ENCODE measurements around the gene CSE1L. TPM values are rescaled to one million over a fixed set of nuclear protein-coding genes. Genes with fewer than 3 reads are reported as not detected.
A peak's percentile ranks its signal among the peaks of the same experiment; 100 is the strongest.

Gene CSE1L
- total and polyA plus RNA-seq, 2 experiments from 2014 or later: 163 to 326 TPM

DNA sequence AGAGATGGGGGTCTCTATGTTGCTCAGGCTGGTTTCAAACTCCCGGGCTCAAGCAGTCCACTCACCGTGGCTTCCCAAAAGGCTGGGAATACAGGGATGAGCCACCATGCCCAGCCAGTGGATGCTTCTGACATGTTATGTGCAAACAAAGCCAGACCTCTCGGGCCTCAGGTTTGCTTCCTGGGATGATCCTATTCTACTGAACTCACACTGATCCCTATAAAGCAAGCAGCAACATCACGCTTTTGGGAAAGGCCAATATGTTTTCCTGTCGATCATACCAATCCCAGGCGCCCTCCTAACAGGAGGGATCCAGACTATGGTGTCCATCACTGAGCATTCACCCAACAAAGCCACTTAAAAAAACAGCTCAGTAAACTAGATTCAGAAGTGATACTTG, 60.2 kb downstream of the CSE1L start (continued):
- TF ChIP-seq, protein P1, sequence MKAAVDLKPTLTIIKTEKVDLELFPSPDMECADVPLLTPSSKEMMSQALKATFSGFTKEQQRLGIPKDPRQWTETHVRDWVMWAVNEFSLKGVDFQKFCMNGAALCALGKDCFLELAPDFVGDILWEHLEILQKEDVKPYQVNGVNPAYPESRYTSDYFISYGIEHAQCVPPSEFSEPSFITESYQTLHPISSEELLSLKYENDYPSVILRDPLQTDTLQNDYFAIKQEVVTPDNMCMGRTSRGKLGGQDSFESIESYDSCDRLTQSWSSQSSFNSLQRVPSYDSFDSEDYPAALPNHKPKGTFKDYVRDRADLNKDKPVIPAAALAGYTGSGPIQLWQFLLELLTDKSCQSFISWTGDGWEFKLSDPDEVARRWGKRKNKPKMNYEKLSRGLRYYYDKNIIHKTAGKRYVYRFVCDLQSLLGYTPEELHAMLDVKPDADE (IDR thresholded peaks at IDR 0.05): no peak
- no peak for TF ChIP-seq CREB1 (CRISPR knock-in tag; IDR thresholded peaks at IDR 0.05; ENCODE audit: low read depth)
- no peak for TF ChIP-seq ZNF331 (CRISPR knock-in tag; IDR thresholded peaks at IDR 0.05; ENCODE audit: low read depth)
- no peak for TF ChIP-seq NANOG (IDR thresholded peaks at IDR 0.05; ENCODE audit: borderline replicate concordance)
- TF ChIP-seq ZNF114 (CRISPR knock-in tag; IDR thresholded peaks at IDR 0.05): no peak

DNA sequence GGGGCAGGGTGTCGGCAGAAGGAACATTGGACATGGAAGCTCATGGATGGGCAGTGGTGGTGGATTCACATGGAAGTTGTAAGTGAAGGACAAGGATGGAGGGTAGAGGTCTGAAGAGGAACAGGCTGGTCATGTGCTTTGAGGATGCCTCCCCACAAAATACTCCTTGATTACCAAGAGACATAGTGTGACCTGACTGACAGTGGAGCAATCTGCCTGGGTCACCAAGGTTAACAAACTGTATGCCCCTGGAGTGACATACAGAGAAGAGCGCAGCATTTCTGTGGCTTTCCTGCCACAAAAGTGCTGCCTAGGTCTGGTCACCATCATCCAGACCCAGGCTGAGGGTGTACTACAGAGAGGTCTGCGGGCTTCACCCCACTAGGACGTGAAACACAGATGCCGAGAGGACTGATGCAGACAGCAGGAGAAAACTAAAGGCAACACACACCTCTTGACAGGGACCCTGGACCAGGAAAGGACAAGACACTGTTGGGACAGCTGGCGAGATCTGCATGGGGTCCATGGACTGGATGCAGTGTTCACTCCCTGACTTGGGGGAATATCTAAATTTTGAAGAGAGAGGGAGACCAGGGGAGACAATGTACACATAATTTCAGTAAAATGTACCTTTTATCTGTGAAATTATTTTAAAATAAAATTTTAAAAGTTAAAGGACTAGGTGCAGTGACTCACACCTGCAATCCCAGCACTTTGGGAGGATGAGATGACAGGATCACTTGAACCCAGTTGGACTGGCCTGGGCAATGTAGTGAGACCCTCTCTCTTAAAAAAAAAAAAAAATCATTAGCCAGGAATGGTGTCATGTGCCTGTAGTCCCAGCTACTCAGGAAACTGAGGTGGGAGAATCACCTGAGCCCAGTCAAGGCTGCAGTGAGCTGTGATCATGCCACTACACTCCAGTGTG, 64.9 kb downstream of the CSE1L start:
- Histone ChIP-seq H3K36me3 (ENCODE audit: insufficient read depth) (peaks cover 21% of the 10 kb centered on the region), H3K9me2 (ENCODE audit: insufficient read depth) (peaks cover 3% of the 10 kb centered on the region; the same call in 1 of the 2 replicates), H3K27ac (ENCODE audit: low read depth) (no peak overlapping the region), H4K20me1 (replicated peaks; ENCODE audit: insufficient read depth) (peaks cover 15% of the 10 kb centered on the region), H3K4me1 (ENCODE audit: insufficient read depth) (no peaks in the 10 kb centered on the region), H3K4me2 (no peak overlapping the region), H2AFZ (no peak overlapping the region), H3K27me3 (ENCODE audit: insufficient read depth) (no peaks in the 10 kb centered on the region), H3K4me3 (no peak overlapping the region), H3F3A (replicated peaks; ENCODE audit: low read depth) (peaks cover 18% of the 10 kb centered on the region; the same call in 1 of the 2 replicates), H3K79me2 (replicated peaks; ENCODE audit: insufficient read depth) (no peaks in the 10 kb centered on the region)
- peaks cover 24% of the 10 kb centered on the region for H3K27me3 Mint-ChIP-seq (ENCODE audit: insufficient read depth, low read depth, poor library complexity)
- no peak overlapping the region for H3K27ac Mint-ChIP-seq
- ATAC-seq (peak; percentile 7; the same call in 2 of the 3 replicates), DNase-seq (ENCODE audit: low spot score) (no peak)
- no peak overlapping the region for H3K4me3 Mint-ChIP-seq
- no peaks in the 10 kb centered on the region for H3K4me1 Mint-ChIP-seq
- H3K9me3 Mint-ChIP-seq: peaks cover 3% of the 10 kb centered on the region; the same call in 1 of the 3 replicates
- peaks cover 46% of the 10 kb centered on the region for H3K36me3 Mint-ChIP-seq (ENCODE audit: low read depth)
- TF ChIP-seq ZNF331 (CRISPR knock-in tag; IDR thresholded peaks at IDR 0.05; ENCODE audit: low read depth): no peak
- TF ChIP-seq, protein P1 (IDR thresholded peaks at IDR 0.05): no peak
- TF ChIP-seq, protein P2, sequence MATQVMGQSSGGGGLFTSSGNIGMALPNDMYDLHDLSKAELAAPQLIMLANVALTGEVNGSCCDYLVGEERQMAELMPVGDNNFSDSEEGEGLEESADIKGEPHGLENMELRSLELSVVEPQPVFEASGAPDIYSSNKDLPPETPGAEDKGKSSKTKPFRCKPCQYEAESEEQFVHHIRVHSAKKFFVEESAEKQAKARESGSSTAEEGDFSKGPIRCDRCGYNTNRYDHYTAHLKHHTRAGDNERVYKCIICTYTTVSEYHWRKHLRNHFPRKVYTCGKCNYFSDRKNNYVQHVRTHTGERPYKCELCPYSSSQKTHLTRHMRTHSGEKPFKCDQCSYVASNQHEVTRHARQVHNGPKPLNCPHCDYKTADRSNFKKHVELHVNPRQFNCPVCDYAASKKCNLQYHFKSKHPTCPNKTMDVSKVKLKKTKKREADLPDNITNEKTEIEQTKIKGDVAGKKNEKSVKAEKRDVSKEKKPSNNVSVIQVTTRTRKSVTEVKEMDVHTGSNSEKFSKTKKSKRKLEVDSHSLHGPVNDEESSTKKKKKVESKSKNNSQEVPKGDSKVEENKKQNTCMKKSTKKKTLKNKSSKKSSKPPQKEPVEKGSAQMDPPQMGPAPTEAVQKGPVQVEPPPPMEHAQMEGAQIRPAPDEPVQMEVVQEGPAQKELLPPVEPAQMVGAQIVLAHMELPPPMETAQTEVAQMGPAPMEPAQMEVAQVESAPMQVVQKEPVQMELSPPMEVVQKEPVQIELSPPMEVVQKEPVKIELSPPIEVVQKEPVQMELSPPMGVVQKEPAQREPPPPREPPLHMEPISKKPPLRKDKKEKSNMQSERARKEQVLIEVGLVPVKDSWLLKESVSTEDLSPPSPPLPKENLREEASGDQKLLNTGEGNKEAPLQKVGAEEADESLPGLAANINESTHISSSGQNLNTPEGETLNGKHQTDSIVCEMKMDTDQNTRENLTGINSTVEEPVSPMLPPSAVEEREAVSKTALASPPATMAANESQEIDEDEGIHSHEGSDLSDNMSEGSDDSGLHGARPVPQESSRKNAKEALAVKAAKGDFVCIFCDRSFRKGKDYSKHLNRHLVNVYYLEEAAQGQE (IDR thresholded peaks at IDR 0.05; ENCODE audit: unreplicated experiment): no peak
- no peak for TF ChIP-seq NANOG (IDR thresholded peaks at IDR 0.05; ENCODE audit: borderline replicate concordance)
- TF ChIP-seq, protein P3, sequence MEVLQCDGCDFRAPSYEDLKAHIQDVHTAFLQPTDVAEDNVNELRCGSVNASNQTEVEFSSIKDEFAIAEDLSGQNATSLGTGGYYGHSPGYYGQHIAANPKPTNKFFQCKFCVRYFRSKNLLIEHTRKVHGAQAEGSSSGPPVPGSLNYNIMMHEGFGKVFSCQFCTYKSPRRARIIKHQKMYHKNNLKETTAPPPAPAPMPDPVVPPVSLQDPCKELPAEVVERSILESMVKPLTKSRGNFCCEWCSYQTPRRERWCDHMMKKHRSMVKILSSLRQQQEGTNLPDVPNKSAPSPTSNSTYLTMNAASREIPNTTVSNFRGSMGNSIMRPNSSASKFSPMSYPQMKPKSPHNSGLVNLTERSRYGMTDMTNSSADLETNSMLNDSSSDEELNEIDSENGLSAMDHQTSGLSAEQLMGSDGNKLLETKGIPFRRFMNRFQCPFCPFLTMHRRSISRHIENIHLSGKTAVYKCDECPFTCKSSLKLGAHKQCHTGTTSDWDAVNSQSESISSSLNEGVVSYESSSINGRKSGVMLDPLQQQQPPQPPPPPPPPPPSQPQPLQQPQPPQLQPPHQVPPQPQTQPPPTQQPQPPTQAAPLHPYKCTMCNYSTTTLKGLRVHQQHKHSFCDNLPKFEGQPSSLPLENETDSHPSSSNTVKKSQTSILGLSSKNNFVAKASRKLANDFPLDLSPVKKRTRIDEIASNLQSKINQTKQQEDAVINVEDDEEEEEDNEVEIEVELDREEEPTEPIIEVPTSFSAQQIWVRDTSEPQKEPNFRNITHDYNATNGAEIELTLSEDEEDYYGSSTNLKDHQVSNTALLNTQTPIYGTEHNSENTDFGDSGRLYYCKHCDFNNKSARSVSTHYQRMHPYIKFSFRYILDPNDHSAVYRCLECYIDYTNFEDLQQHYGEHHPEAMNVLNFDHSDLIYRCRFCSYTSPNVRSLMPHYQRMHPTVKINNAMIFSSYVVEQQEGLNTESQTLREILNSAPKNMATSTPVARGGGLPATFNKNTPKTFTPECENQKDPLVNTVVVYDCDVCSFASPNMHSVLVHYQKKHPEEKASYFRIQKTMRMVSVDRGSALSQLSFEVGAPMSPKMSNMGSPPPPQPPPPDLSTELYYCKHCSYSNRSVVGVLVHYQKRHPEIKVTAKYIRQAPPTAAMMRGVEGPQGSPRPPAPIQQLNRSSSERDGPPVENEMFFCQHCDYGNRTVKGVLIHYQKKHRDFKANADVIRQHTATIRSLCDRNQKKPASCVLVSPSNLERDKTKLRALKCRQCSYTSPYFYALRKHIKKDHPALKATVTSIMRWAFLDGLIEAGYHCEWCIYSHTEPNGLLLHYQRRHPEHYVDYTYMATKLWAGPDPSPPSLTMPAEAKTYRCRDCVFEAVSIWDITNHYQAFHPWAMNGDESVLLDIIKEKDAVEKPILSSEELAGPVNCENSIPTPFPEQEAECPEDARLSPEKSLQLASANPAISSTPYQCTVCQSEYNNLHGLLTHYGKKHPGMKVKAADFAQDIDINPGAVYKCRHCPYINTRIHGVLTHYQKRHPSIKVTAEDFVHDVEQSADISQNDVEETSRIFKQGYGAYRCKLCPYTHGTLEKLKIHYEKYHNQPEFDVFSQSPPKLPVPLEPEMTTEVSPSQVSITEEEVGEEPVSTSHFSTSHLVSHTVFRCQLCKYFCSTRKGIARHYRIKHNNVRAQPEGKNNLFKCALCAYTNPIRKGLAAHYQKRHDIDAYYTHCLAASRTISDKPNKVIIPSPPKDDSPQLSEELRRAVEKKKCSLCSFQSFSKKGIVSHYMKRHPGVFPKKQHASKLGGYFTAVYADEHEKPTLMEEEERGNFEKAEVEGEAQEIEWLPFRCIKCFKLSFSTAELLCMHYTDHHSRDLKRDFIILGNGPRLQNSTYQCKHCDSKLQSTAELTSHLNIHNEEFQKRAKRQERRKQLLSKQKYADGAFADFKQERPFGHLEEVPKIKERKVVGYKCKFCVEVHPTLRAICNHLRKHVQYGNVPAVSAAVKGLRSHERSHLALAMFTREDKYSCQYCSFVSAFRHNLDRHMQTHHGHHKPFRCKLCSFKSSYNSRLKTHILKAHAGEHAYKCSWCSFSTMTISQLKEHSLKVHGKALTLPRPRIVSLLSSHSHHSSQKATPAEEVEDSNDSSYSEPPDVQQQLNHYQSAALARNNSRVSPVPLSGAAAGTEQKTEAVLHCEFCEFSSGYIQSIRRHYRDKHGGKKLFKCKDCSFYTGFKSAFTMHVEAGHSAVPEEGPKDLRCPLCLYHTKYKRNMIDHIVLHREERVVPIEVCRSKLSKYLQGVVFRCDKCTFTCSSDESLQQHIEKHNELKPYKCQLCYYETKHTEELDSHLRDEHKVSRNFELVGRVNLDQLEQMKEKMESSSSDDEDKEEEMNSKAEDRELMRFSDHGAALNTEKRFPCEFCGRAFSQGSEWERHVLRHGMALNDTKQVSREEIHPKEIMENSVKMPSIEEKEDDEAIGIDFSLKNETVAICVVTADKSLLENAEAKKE (CRISPR knock-in tag; IDR thresholded peaks at IDR 0.05): no peak
- no peak for TF ChIP-seq CREB1 (CRISPR knock-in tag; IDR thresholded peaks at IDR 0.05; ENCODE audit: low read depth)
- TF ChIP-seq EZH2 (IDR thresholded peaks at IDR 0.05; ENCODE audit: low read depth, unreplicated experiment): no peak
